ENCODE measurements around the gene SPIC.

The SPIC gene

DNA sequence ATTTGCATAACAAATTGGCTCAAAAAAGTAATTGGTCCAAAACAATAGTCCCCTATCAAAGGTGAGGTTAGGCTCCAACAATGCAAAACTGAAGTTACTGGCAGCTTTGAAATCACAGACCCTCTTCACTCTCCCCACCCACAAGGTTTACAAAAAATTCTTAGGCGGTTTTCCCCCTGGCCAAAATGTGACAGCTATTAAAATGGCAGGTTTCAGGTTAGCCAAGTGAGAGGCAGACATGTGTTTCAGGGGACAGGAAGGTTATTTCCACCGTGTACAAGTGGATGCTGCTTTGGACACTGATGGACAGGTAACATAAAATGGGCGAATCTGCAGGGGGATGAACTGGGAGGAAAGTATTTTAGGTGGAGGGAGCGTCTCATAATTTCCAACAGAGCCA is 888 bp upstream of the SPIC start:
- H3K27me3 ChIP-seq (ENCODE audit: control insufficient read depth, insufficient read depth, low read length, poor library complexity, severe bottlenecking), result no peaks in the 10 kb centered on the region
- H3K36me3 ChIP-seq (ENCODE audit: control insufficient read depth, insufficient read depth, low read length), result no peaks in the 10 kb centered on the region
- H3K4me1 ChIP-seq (ENCODE audit: control insufficient read depth, insufficient read depth, low read length), result no peaks in the 10 kb centered on the region
- WGBS, 2 experiments, result 72 to 80% methylated on average over 4 of the region's 4 CpGs
- H3K9me3 ChIP-seq (ENCODE audit: control insufficient read depth, low read length), result no peaks in the 10 kb centered on the region
- H3K27ac ChIP-seq (ENCODE audit: insufficient read depth, low read depth, low read length, poor library complexity, severe bottlenecking), result no peak overlapping the region
- no peak overlapping the region for H3K4me3 ChIP-seq (ENCODE audit: insufficient read depth, low read depth, low read length)

DNA sequence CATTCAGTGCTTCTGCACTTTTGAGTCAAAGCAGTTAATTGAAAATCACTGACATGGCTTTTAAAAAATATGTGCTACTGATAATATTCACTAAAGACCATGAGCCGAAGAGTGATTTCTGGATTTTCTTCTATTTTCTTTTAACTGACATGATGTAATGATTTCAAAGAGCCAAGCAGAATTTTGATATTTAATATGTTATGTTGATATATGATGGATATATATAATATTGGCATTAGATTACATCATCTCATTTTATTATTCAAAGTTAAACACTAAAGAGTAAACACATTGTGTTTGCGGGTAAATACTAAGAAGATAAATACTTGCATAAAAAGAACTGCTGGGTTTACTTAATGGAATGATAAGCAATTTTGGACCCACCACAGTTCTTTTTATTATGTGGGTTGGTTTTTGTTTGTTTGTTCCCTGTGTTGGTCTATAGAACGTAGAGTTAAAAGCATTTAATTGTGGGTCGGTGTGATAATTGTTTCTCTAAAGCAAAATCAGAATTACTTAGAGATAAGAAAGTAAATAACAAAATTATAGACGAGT is 692 bp downstream of the SPIC start:
- Histone ChIP-seq H3K4me1 (ENCODE audit: control insufficient read depth, insufficient read depth, low read length) (no peaks in the 10 kb centered on the region), H3K4me3 (ENCODE audit: insufficient read depth, low read depth, low read length) (no peak overlapping the region), H3K27ac (ENCODE audit: insufficient read depth, low read depth, low read length, poor library complexity, severe bottlenecking) (no peak overlapping the region), H3K27me3 (ENCODE audit: control insufficient read depth, insufficient read depth, low read length, poor library complexity, severe bottlenecking) (no peaks in the 10 kb centered on the region), H3K9me3 (ENCODE audit: control insufficient read depth, low read length) (no peaks in the 10 kb centered on the region), H3K36me3 (ENCODE audit: control insufficient read depth, insufficient read depth, low read length) (no peaks in the 10 kb centered on the region)
- WGBS, 2 experiments, result 90 to 97% methylated on average over 4 to 5 of the region's 5 CpGs

DNA sequence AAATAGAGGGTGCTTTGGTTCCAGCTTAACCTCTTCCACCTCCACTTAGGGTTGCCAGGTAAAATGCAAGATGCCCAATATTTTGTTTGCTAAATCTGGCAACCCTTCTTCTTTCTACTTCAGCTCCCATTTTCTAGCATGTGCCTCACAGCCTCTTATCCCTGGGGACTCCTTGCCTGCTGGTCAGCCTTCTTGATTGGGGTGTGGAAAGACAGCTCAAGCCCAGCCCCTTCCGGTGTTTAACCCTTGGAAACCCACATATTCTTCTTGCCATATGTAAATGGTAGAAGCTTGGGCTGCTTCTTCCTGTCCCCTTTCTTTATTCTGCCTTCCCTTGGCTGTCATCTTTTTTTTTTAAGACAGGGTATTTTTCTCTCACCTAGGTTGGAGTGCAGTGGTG is 5.7 kb downstream of the SPIC start:
- H3K9me3 ChIP-seq (ENCODE audit: control insufficient read depth, low read length), result no peaks in the 10 kb centered on the region
- no peaks in the 10 kb centered on the region for H3K27me3 ChIP-seq (ENCODE audit: control insufficient read depth, insufficient read depth, low read length, poor library complexity, severe bottlenecking)

GRCh38 chr12:101485021-101485420 is 9.9 kb downstream of the SPIC start:
- Histone ChIP-seq H3K27me3 (ENCODE audit: control insufficient read depth, insufficient read depth, low read length, poor library complexity, severe bottlenecking) (no peaks in the 10 kb centered on the region), H3K36me3 (ENCODE audit: control insufficient read depth, insufficient read depth, low read length) (no peaks in the 10 kb centered on the region), H3K27ac (ENCODE audit: insufficient read depth, low read depth, low read length, poor library complexity, severe bottlenecking) (no peak overlapping the region), H3K4me1 (ENCODE audit: control insufficient read depth, insufficient read depth, low read length) (no peaks in the 10 kb centered on the region), H3K4me3 (ENCODE audit: insufficient read depth, low read depth, low read length) (no peak overlapping the region), H3K9me3 (ENCODE audit: control insufficient read depth, low read length) (no peaks in the 10 kb centered on the region)

More for the DNA sequence above, 5.7 kb downstream of the SPIC start:
- Histone ChIP-seq H3K4me3 (ENCODE audit: insufficient read depth, low read depth, low read length) (no peak overlapping the region), H3K27ac (ENCODE audit: insufficient read depth, low read depth, low read length, poor library complexity, severe bottlenecking) (no peak overlapping the region), H3K36me3 (ENCODE audit: control insufficient read depth, insufficient read depth, low read length) (no peaks in the 10 kb centered on the region), H3K4me1 (ENCODE audit: control insufficient read depth, insufficient read depth, low read length) (no peaks in the 10 kb centered on the region)
- WGBS, 2 experiments, result 85 to 100% methylated on average over 1 of the region's 1 CpG

- Histone ChIP-seq H3K4me3 (ENCODE audit: insufficient read depth, low read depth, low read length) (no peak overlapping the region), H3K27me3 (ENCODE audit: control insufficient read depth, insufficient read depth, low read length, poor library complexity, severe bottlenecking) (no peaks in the 10 kb centered on the region), H3K9me3 (ENCODE audit: control insufficient read depth, low read length) (no peaks in the 10 kb centered on the region), H3K4me1 (ENCODE audit: control insufficient read depth, insufficient read depth, low read length) (no peaks in the 10 kb centered on the region), H3K27ac (ENCODE audit: insufficient read depth, low read depth, low read length, poor library complexity, severe bottlenecking) (no peak overlapping the region), H3K36me3 (ENCODE audit: control insufficient read depth, insufficient read depth, low read length) (no peaks in the 10 kb centered on the region)
- 78 to 84% methylated on average over 1 to 2 of the region's 2 CpGs for WGBS, 2 experiments
Observed at GRCh38 chr12:101488469-101488868, 13.3 kb downstream of the SPIC start.

DNA sequence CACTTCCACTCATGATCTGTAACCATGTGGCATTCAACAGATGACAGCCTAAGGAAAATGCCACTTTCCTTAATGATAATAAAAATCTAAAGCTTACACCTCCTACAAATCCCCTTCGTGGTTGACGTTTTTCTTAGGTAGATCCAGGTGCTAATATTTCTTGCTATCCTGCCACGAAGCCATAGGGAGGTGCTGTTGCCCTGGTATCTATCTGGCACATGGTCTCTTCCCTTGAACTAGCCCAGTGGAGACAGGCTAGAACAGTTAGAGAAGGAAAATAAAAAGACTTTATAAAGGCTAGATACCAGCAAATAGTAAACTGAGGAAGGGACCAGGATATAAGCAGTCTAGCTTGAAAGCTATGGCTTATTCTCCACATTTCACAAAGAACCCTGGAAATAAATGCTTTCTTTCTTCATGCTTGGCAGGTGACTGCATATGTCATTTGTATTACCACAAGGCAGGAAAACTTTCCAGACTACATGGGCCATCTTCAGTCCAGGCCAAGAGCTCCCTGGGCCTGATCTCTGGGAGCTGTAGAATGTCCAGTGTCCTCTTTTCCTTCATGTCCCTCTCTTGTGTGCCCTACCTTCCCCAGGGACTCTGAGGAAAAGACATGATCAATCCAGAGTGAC is 15.3 kb downstream of the SPIC start:
- no peaks in the 10 kb centered on the region for H3K9me3 ChIP-seq (ENCODE audit: control insufficient read depth, low read length)
- 10 to 17% methylated on average over 3 of the region's 3 CpGs for WGBS, 2 experiments
- H3K27me3 ChIP-seq (ENCODE audit: control insufficient read depth, insufficient read depth, low read length, poor library complexity, severe bottlenecking), result no peaks in the 10 kb centered on the region

DNA sequence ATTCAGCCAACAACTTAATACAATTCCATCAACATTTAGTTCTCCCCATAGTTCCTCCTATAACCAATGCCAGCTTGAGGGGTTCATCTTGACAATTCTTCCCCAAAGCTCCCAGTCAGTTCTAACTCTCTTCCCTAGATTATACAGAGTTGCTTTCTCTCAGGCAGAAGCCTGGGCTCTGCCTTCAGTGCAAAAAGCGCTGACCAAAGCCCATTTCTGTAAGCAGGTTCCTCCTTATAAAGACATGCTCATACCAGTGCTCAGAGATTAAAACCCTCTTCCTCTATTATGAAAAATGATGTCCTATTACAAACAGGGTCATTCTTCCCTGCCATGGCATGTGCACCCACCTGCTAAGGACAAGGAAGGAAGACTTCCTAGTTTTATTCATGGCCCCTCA is 16.2 kb downstream of the SPIC start:
- H3K4me1 ChIP-seq (ENCODE audit: control insufficient read depth, insufficient read depth, low read length), result no peaks in the 10 kb centered on the region
- H3K27me3 ChIP-seq (ENCODE audit: control insufficient read depth, insufficient read depth, low read length, poor library complexity, severe bottlenecking), result no peaks in the 10 kb centered on the region
- H3K36me3 ChIP-seq (ENCODE audit: control insufficient read depth, insufficient read depth, low read length), result no peaks in the 10 kb centered on the region
- 94 to 100% methylated on average over 1 of the region's 1 CpG for WGBS, 2 experiments
- H3K4me3 ChIP-seq (ENCODE audit: insufficient read depth, low read depth, low read length), result no peak overlapping the region
- no peaks in the 10 kb centered on the region for H3K9me3 ChIP-seq (ENCODE audit: control insufficient read depth, low read length)
- H3K27ac ChIP-seq (ENCODE audit: insufficient read depth, low read depth, low read length, poor library complexity, severe bottlenecking), result no peak overlapping the region

More for the DNA sequence above, 15.3 kb downstream of the SPIC start:
- Histone ChIP-seq H3K4me1 (ENCODE audit: control insufficient read depth, insufficient read depth, low read length) (no peaks in the 10 kb centered on the region), H3K27ac (ENCODE audit: insufficient read depth, low read depth, low read length, poor library complexity, severe bottlenecking) (no peak overlapping the region), H3K36me3 (ENCODE audit: control insufficient read depth, insufficient read depth, low read length) (no peaks in the 10 kb centered on the region), H3K4me3 (ENCODE audit: insufficient read depth, low read depth, low read length) (no peak overlapping the region)

DNA sequence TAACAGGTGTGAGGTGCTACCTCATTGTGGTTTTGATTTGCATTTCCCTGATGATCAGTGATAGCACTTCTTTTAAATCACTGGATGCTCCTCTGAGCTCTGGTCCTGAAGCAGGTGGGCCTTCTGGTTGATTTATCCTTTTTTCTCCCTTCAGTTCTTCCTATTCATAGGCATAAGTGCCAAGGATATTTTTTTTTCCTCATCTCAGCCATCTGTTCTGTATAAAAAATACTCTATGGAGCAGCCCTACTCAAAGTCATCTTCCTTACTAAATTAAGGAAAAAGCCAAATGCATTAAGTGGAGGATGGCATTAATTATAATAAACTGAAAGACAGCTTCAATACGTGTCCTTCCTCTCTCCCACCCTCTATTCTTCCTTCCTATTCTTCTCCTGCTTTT is 18.4 kb downstream of the SPIC start:
- Histone ChIP-seq H3K27me3 (ENCODE audit: control insufficient read depth, insufficient read depth, low read length, poor library complexity, severe bottlenecking) (no peaks in the 10 kb centered on the region), H3K27ac (ENCODE audit: insufficient read depth, low read depth, low read length, poor library complexity, severe bottlenecking) (no peak overlapping the region), H3K36me3 (ENCODE audit: control insufficient read depth, insufficient read depth, low read length) (no peaks in the 10 kb centered on the region), H3K4me1 (ENCODE audit: control insufficient read depth, insufficient read depth, low read length) (no peaks in the 10 kb centered on the region), H3K4me3 (ENCODE audit: insufficient read depth, low read depth, low read length) (no peak overlapping the region), H3K9me3 (ENCODE audit: control insufficient read depth, low read length) (no peaks in the 10 kb centered on the region)
- 100% methylated on average over 1 of the region's 1 CpG; no CpG with 5 or more reads in 1 of the 2 experiments for WGBS, 2 experiments

DNA sequence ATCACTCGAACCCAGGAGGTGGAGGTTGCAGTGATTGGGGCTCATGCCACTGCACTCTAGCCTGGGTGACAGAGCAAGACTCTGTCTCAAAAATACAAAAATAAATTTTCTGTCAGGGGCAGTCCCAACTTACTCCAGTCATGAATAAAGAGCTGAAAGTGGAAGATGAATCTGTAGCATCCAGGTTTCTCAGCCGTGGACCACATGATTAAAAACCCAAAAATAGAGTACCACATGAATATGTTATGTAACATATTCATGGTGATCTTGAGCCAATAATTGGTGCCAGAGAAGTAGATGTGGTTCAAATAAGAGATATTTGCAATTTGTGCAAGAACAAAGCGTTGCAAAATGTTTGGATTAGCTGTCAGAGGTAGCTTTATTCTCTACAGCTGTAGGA is 23.1 kb downstream of the SPIC start:
- WGBS, 2 experiments, result 87 to 94% methylated on average over 2 to 3 of the region's 3 CpGs
- H3K27me3 ChIP-seq (ENCODE audit: control insufficient read depth, insufficient read depth, low read length, poor library complexity, severe bottlenecking), result no peaks in the 10 kb centered on the region
- no peaks in the 10 kb centered on the region for H3K4me1 ChIP-seq (ENCODE audit: control insufficient read depth, insufficient read depth, low read length)
- H3K9me3 ChIP-seq (ENCODE audit: control insufficient read depth, low read length), result no peaks in the 10 kb centered on the region
- H3K4me3 ChIP-seq (ENCODE audit: insufficient read depth, low read depth, low read length), result no peak overlapping the region
- no peak overlapping the region for H3K27ac ChIP-seq (ENCODE audit: insufficient read depth, low read depth, low read length, poor library complexity, severe bottlenecking)
- H3K36me3 ChIP-seq (ENCODE audit: control insufficient read depth, insufficient read depth, low read length), result no peaks in the 10 kb centered on the region

GRCh38 chr12:101501410-101501995 is 26.4 kb downstream of the SPIC start:
- Histone ChIP-seq H3K9me3 (ENCODE audit: control insufficient read depth, low read length) (no peaks in the 10 kb centered on the region), H3K36me3 (ENCODE audit: control insufficient read depth, insufficient read depth, low read length) (no peaks in the 10 kb centered on the region), H3K27ac (ENCODE audit: insufficient read depth, low read depth, low read length, poor library complexity, severe bottlenecking) (no peak overlapping the region), H3K4me1 (ENCODE audit: control insufficient read depth, insufficient read depth, low read length) (no peaks in the 10 kb centered on the region), H3K27me3 (ENCODE audit: control insufficient read depth, insufficient read depth, low read length, poor library complexity, severe bottlenecking) (no peaks in the 10 kb centered on the region), H3K4me3 (ENCODE audit: insufficient read depth, low read depth, low read length) (no peak overlapping the region)
- 88 to 96% methylated on average over 3 to 4 of the region's 4 CpGs for WGBS, 2 experiments

All from ectodermal cell (in vitro differentiated cells).